LNCAP (cell line): Measurements from ENCODE around the gene SUPT4H1.

ENCODE experiments used
- CTCF ChIP-seq: fragments of 450-650 bp; IDR thresholded peaks from 2 replicates; pipeline ENCODE4 v1.5.1; 2017; ENCODE audit warnings: mild to moderate bottlenecking

Gene SUPT4H1

GRCh38 chr17:58327363-58328194 lies 24.4 kb downstream of the SUPT4H1 start:
- no peak for TF ChIP-seq CTCF

- TF ChIP-seq CTCF = no peak
These were observed 25.2 kb downstream of the SUPT4H1 start for GRCh38 chr17:58326609-58327362.

- TF ChIP-seq CTCF = no peak
These were observed 26.0 kb downstream of the SUPT4H1 start for GRCh38 chr17:58325976-58326468.

GRCh38 chr17:58325289-58325726 lies 26.7 kb downstream of the SUPT4H1 start:
- no peak for TF ChIP-seq CTCF

- TF ChIP-seq CTCF = no peak
These were observed 27.4 kb downstream of the SUPT4H1 start for GRCh38 chr17:58324409-58325288.

GRCh38 chr17:58324056-58324408 lies 28.0 kb downstream of the SUPT4H1 start:
- no peak for TF ChIP-seq CTCF
